HG02970 (cell line): ENCODE measurements around the gene RFX1.

Experiments
- ATAC-seq: cut with Tn5 transposase; IDR thresholded peaks from one replicate; pipeline ENCODE4 v1.9.1; 2021; ENCODE audit warnings: mild to moderate bottlenecking, moderate library complexity, moderate number of reproducible peaks; ENCODE audit not compliant: unreplicated experiment, low FRiP score

The RFX1 gene

DNA sequence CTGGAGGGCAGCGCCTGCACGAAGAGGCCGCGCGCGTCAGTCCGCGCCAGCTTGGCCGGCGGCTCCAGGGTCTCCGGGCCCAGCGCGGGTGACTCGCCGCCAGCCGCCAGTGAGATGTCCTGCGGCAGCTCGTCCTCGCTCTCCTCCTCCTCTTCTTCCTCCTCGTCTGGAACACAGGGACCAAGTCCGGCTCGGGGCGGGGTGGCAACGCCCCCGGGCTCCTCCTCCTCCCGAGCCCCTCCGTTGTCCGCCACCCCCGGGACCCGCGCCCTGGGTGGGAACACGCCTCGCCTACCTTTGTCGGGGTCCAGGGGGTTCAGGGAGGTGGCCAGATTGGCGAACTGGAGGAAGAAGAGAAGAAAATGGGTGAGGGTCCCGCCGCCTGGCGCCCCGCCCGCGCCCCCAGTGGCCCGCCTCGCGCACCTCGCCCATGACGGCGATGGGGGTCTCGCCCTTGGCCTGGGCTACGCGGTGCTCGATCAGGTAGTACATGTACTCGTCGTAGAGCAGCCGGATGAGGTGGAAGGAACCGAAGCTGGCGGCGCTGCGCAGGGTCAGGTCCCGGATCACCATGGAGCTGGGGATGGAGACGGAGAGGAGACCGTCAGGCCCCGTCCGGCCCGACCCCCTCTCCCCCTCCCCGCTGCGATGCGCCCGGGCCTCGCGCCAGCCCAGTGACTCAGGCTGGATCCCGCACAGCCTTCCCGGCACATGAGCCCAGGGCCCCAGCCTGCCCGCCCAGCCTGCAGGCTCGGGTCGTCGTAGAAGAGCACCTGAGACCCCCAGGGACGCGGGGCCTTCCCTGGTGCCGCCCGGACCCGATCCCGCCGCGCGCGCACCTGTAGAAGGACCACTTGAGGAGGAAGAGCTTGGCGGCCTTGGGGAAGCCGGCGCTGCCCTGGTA, 43.2 kb downstream of the RFX1 start:
- ATAC-seq = no peak

DNA sequence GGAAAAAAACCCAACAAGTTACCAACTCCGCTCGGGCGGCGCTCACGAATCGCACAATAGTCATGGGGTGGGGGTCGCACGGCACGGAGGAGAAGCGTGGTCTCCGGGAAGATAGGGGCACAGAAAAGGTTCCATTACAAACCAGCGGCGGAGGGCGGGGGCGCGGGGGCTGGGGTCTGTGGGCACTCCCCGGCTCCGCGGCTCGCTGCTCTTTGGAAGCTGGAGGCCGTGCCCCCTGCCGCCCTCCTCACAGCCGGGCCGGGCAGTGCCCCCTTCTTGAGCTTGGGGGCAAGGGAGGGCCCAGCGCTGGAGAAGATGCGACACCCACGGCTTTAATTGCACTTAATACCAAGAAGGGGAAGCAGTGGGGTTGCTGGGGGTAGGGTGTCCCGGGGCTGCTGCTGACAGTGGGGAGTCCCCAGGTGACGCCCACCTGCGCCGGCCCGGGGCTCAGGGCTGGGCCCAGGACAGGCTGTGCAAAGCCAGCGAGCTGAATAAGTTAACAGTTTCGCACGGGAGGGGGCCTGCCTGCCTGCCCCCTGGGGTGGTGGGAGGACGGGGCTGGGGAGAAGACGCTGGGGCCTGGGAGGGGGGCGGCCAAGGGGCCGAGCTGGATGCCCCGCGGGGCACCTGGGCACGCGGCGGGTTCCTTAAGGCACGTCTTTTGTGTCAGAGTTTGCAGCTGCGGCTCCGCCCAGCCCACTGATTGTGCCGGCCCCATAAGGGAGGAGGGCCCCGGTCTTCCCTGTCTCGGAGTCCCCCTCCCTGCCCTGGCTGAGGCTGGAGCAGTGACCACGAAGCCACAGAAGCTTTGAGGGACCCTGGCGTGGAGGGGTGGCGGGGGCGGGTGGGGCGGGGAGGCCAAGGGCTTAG, 44.1 kb downstream of the RFX1 start:
- no peak for ATAC-seq

DNA sequence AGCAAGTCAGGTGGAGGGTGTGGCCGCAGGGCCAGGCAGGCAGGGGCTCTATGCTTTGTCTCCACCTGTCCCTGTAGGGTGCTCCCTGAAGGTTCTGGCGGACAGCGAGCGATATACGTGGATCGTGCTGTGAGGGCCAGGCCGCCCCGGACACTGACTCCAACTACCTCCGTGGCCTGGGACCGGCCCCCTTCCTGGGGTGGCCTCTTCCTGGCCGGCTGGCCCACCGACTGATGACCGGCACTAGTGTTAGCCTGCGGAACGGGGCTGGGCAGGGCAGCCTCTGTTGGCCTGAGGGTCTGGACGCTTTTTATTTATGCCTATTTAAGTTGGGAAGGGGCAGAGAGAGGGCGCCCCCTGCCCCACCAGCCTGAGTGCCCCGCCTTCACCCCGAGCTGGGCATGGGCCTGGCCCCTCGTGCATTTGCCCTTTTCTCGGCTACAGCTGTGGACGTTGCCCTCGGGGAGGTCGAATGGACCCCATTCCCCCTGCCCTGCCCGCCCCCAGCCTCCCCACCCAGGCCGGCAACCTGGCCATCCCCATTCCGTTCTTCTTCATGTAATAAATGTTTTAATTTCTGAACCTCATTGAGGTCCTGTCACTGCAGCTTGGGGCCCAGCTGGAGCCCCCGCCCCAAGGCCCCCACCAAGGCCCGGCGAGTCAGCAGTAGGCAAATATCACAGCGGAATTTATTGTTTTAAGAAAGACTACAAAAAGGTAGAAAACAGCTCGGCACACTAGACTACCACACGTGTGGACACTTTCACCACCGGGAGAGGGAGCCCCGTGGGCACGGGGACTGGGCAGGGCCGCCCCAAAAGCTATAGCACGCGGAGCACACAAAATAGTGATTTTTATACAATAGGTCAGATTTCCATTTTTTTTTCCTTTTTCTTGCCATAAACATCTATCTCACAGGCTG, 45.0 kb downstream of the RFX1 start:
- no peak for ATAC-seq

DNA sequence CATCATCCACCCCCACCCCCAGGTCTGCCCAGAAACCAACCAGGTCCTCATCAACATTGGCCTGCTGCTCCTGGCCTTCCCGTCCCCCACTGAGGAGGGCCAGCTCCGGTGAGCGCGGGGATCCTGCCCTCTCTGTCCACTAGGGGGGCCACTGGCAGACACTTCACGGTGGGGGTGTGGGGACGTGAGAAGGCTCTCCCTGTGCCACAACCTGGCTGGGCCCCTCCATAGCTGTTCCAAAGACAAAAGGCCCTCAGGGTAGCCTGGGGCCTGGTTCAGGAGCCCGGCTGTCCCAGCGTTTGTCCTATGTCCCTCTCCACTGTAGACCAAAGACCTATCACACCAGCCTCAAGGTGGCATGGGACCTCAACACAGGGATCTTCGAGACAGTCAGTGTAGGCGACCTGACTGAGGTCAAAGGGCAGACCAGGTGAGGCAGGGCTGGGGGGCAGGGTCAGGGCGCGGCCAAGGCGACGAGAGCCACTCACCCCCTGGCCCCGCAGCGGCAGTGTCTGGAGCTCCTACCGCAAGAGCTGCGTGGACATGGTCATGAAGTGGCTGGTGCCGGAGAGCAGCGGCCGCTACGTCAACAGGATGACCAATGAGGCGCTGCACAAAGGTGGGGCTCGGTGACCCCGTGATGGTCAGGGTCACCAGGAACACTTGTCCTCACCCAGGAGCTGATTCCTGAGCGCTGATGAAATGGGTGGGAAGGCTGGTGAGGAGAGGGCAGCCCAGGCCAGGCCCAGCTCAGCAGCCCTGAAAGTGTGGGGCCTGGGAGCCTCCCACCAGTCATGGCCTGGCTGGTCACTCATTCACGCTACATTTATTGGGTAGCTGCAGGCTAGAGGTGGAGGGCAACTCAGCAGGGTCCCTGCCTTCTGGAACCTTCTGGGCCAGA, 45.9 kb downstream of the RFX1 start:
- ATAC-seq = no peak

- ATAC-seq = no peak
Observed at GRCh38 chr19:13959141-13959961, 46.8 kb downstream of the RFX1 start.

DNA sequence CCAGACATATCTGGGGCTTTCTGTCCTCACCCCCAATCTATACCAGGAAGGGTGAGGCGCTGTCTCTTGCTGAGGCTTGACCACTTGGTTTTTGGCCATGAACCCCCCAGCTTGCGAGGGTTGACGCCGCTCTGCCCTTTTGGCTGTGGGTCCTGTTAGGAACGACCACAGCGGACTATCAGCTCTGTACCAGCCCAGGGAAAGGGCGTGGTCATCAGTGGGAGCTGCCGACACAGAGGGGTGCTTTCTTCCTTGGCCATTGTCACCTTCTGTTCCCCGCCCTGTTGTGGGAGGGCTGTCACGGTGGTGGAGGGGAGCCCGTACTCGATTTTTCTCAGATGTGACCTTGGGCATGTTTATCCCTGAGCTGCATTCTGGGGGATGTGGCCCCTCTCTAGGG, 48.1 kb downstream of the RFX1 start:
- ATAC-seq = no peak

DNA sequence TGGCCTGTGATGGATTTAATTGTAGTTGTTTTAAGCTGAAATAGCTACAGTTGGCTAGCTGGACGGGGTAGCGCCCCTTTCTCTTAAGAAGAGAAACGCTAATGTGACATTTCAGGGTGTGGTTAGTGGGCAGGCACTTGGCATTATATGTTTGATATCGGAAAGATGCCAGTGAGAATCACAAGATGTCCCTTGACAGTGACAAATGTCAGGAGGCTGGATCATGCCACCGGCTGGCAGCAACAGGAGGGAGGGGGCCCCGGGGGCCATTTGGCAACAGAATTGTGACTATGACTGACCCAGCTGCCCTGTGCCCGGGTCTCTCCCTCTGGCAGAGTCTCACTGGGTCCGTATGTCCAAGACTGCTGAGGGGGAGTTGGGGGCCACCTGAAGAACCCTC, 49.1 kb downstream of the RFX1 start:
- no peak for ATAC-seq

DNA sequence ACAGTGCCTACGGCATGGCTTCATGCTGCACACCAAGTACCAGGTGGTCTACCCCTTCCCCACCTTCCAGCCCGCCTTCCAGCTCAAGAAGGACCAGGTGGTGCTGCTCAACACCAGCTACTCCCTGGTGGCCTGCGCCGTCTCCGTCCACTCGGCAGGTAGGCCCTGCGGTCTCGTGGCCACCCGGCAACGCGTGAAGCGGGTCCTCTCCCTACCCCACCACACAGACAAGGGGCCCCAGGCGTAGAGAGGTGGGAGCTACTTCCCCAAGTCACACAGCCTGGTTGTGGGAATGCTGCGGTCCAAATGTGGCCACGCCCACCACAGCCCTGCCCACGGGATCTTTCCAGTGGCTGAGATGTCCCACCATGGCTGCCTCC, 49.8 kb downstream of the RFX1 start:
- no peak for ATAC-seq

DNA sequence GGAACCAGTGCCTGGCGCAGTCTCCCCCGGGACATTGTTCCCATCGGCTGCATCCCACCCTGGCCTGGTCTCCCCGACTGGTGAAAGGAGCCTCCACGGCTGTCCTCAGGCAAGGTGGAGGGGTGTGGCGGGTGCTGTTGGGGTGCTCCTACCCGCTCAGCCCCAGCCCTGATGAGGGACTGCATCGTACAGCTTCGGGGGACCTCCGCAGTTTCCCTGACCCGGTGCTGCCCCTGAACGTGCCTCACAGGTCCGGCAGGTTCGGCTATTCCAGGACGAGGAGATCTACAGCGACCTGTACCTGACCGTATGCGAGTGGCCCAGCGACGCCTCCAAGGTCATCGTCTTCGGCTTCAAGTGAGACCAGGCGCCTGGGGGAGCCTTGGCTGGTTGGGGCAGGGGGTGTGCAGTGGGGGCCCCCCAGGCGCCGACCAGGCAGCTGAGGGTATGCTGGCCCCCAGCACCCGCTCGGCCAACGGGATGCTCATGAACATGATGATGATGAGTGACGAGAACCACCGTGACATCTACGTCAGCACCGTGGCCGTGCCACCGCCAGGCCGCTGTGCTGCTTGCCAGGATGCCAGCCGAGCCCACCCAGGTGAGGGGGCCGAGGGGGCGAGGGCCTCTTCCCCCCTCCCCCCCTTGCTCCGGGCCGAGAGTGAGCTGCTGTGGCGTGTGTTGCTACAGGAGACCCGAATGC, 50.3 kb downstream of the RFX1 start:
- ATAC-seq = no peak

- no peak for ATAC-seq
Observed at GRCh38 chr19:13954185-13954584, 51.9 kb downstream of the RFX1 start.

GRCh38 chr19:13952931-13953531, 53.1 kb downstream of the RFX1 start:
- no peak for ATAC-seq

DNA sequence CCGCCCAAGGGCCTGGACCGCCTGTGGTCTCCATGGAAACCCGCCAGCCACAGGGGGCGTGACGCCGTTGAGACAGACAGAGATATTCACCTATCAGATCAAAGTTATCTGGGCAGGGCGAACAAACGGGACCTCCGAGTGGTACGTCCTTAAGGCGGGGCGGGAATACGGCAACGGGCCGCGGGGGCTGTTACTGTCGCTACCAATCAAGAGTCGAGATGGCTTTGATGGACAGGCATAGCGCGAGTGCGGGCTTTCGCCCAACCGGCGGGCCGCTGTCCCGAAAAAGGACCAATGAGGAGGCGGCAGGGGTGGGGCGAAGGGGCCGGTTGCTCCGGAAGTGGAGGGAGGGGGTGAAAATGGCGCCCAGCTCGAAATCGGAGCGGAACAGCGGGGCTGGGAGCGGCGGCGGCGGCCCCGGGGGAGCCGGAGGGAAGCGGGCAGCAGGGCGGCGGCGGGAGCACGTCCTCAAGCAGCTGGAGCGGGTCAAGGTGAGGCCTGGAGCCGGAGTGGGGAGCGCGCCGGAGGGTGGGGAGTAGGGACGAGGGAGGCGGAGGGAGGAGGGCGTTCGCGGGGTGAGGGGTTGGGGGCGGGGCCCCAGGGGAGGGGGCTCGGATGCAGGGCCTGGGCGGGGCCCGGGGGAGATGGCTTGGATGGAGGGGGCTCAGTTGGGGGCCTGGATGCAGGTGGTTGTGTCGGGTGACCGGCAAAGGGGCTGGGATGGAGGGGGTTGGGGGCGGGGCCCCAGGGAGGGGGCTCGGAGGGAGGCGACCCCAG, 53.8 kb downstream of the RFX1 start, which contains the start of gene DCAF15:
Gene DCAF15 (plus strand): TSS at position 356 of the 777 bp plus-strand sequence. CDS start 4 bp downstream, at position 360.
- ATAC-seq = peak; percentile 98

GRCh38 chr19:13951799-13952153, 54.3 kb downstream of the RFX1 start:
- ATAC-seq = no peak

GRCh38 chr19:13951043-13951442, 55.1 kb downstream of the RFX1 start:
- no peak for ATAC-seq

DNA sequence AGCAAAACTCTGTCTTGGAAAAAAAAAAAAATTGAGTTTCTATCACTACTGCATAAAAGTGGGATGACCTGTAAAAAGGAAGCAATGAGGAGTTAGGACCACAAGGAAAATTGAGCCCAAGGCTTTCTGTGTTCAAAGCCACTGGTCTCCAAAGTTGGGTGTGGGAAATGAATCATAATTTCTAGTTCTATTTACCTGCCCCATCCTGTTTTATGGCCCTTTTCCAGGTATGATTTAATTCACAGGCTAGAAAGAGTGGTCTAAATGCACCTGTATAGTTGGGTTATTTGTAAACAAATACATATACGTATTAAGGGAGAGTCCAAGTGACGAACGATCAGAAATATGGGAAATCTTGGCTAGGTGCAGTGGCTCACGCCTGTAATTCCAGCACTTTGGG, 59.7 kb downstream of the RFX1 start:
- ATAC-seq = no peak

DNA sequence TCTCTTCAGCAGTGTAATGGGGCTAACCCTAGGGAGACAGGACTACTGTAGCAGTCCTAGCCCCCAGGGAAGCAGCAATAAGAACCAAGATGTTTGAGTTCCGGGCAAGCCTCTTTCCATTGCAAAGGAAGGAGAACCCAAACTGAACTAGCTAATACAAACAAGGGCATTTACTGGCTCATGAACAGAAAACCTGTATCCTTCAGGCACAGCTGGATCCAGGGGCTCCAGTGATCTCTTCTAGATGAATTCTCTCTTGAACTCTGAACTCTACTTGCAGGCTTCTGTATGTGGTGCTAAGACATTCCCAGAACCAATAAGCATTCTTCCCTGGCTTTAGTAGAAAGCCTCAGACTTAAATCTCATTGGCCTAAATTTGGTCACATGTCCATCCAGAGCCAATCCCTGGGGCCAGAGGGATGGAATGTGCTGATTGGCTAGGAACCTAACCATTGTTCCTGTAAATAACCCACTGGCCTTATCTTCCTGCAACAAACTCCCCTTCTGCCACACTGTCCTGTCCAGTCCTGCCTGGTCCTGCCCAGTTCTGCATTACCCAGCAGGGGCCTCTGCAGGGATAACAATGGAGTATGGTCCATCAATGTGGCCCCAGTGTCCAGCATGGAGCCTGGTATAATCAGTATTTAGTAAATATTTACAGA, 64.0 kb downstream of the RFX1 start:
- no peak for ATAC-seq
